Central memory CD8-positive, alpha-beta T cell (primary cell): ENCODE measurements around the gene LRMDA.

Source experiments
- ATAC-seq: fragments of 150-1000 bp; cut with Tn5 transposase; replicated peaks from 2 replicates; pipeline ENCODE4 v1.10.0; 2022; ENCODE audit warnings: mild to moderate bottlenecking, moderate FRiP score, moderate number of reproducible peaks; ENCODE audit not compliant: poor library complexity, severe bottlenecking; ENCODE audit errors: extremely low read depth
- DNase-seq, 2 donors: peaks; one replicate each; pipeline ENCODE4 v3.0.0; 2021; ENCODE audit warnings: low spot score in 2 of 2
- H3K27ac Mint-ChIP-seq: one replicate; pipeline ENCODE4 v1.8.0; 2022; ENCODE audit warnings: low read depth, mild to moderate bottlenecking, moderate library complexity, mixed read lengths
- H3K27me3 Mint-ChIP-seq: one replicate; pipeline ENCODE4 v1.8.0; 2022; ENCODE audit warnings: mixed read lengths
- H3K36me3 Mint-ChIP-seq: one replicate; pipeline ENCODE4 v1.8.0; 2022; ENCODE audit warnings: mild to moderate bottlenecking, moderate library complexity, mixed read lengths; ENCODE audit not compliant: insufficient read depth
- H3K4me1 Mint-ChIP-seq: one replicate; pipeline ENCODE4 v1.8.0; 2022; ENCODE audit warnings: mixed read lengths
- H3K4me3 Mint-ChIP-seq: one replicate; pipeline ENCODE4 v1.8.0; 2022; ENCODE audit warnings: mild to moderate bottlenecking, moderate library complexity, mixed read lengths
- H3K9me3 Mint-ChIP-seq: one replicate; pipeline ENCODE4 v1.8.0; 2022; ENCODE audit warnings: mixed read lengths

The LRMDA gene

GRCh38 chr10:75678527-75678926, 247.1 kb downstream of the LRMDA start:
- Mint-ChIP-seq H3K9me3 (no peaks in the 10 kb centered on the region), H3K36me3 (no peaks in the 10 kb centered on the region), H3K4me1 (no peaks in the 10 kb centered on the region), H3K27ac (no peak overlapping the region), H3K4me3 (no peak overlapping the region), H3K27me3 (peaks cover 40% of the 10 kb centered on the region)
- no peak for DNase-seq
- no peak for ATAC-seq

GRCh38 chr10:75679536-75679935, 248.1 kb downstream of the LRMDA start:
- Mint-ChIP-seq H3K36me3 (no peaks in the 10 kb centered on the region), H3K4me3 (no peak overlapping the region), H3K9me3 (no peaks in the 10 kb centered on the region), H3K27me3 (peaks cover 34% of the 10 kb centered on the region), H3K27ac (no peak overlapping the region), H3K4me1 (no peaks in the 10 kb centered on the region)
- no peak for DNase-seq
- ATAC-seq, result no peak

GRCh38 chr10:75681334-75681733, 249.9 kb downstream of the LRMDA start:
- Mint-ChIP-seq H3K4me1 (no peaks in the 10 kb centered on the region), H3K9me3 (no peaks in the 10 kb centered on the region), H3K27me3 (peaks cover 32% of the 10 kb centered on the region), H3K27ac (no peak overlapping the region), H3K36me3 (no peaks in the 10 kb centered on the region), H3K4me3 (no peak overlapping the region)
- ATAC-seq, result no peak
- DNase-seq, result no peak

GRCh38 chr10:75682649-75683557, 251.5 kb downstream of the LRMDA start:
- ATAC-seq, result no peak
- Mint-ChIP-seq H3K27me3 (peaks cover 38% of the 10 kb centered on the region), H3K4me1 (no peaks in the 10 kb centered on the region)

GRCh38 chr10:75685187-75685586, 253.8 kb downstream of the LRMDA start:
- H3K4me1 Mint-ChIP-seq, result no peaks in the 10 kb centered on the region
- H3K27me3 Mint-ChIP-seq, result peaks cover 22% of the 10 kb centered on the region
- H3K27ac Mint-ChIP-seq, result no peak overlapping the region
- DNase-seq, result no peak
- H3K4me3 Mint-ChIP-seq, result no peak overlapping the region
- no peaks in the 10 kb centered on the region for H3K36me3 Mint-ChIP-seq
- no peak for ATAC-seq
- H3K9me3 Mint-ChIP-seq, result peaks cover 10% of the 10 kb centered on the region

More at GRCh38 chr10:75682649-75683557, 251.5 kb downstream of the LRMDA start:
- peaks cover 5% of the 10 kb centered on the region for H3K9me3 Mint-ChIP-seq
- no peaks in the 10 kb centered on the region for H3K36me3 Mint-ChIP-seq
- DNase-seq, result no peak
- H3K4me3 Mint-ChIP-seq, result no peak overlapping the region
- no peak overlapping the region for H3K27ac Mint-ChIP-seq

- no peaks in the 10 kb centered on the region for H3K4me1 Mint-ChIP-seq
- no peak overlapping the region for H3K27ac Mint-ChIP-seq
- H3K36me3 Mint-ChIP-seq, result no peaks in the 10 kb centered on the region
- DNase-seq, result no peak
- no peak for ATAC-seq
- peaks cover 10% of the 10 kb centered on the region for H3K9me3 Mint-ChIP-seq
- H3K27me3 Mint-ChIP-seq, result peaks cover 24% of the 10 kb centered on the region
- no peak overlapping the region for H3K4me3 Mint-ChIP-seq
These were observed 257.3 kb downstream of the LRMDA start for GRCh38 chr10:75688506-75689300.

GRCh38 chr10:75693489-75693888, 262.1 kb downstream of the LRMDA start:
- Mint-ChIP-seq H3K4me1 (no peaks in the 10 kb centered on the region), H3K36me3 (no peaks in the 10 kb centered on the region)
- ATAC-seq, result no peak

GRCh38 chr10:75694269-75694668, 262.8 kb downstream of the LRMDA start:
- H3K36me3 Mint-ChIP-seq, result no peaks in the 10 kb centered on the region
- peaks cover 5% of the 10 kb centered on the region for H3K9me3 Mint-ChIP-seq
- H3K4me1 Mint-ChIP-seq, result no peaks in the 10 kb centered on the region
- H3K27ac Mint-ChIP-seq, result no peak overlapping the region
- no peak overlapping the region for H3K4me3 Mint-ChIP-seq
- ATAC-seq (no peak), DNase-seq (no peak)
- H3K27me3 Mint-ChIP-seq, result peaks cover 33% of the 10 kb centered on the region

More at GRCh38 chr10:75693489-75693888, 262.1 kb downstream of the LRMDA start:
- H3K27ac Mint-ChIP-seq, result no peak overlapping the region
- DNase-seq, result no peak
- no peak overlapping the region for H3K4me3 Mint-ChIP-seq
- H3K27me3 Mint-ChIP-seq, result peaks cover 33% of the 10 kb centered on the region
- H3K9me3 Mint-ChIP-seq, result peaks cover 5% of the 10 kb centered on the region

GRCh38 chr10:75694790-75695189, 263.4 kb downstream of the LRMDA start:
- Mint-ChIP-seq H3K36me3 (no peaks in the 10 kb centered on the region), H3K4me1 (no peaks in the 10 kb centered on the region), H3K9me3 (peaks cover 5% of the 10 kb centered on the region), H3K27me3 (peaks cover 33% of the 10 kb centered on the region), H3K4me3 (no peak overlapping the region), H3K27ac (no peak overlapping the region)
- ATAC-seq (no peak), DNase-seq (no peak)

GRCh38 chr10:75695994-75696393, 264.6 kb downstream of the LRMDA start:
- H3K36me3 Mint-ChIP-seq, result peaks cover 2% of the 10 kb centered on the region
- no peak for DNase-seq
- no peak for ATAC-seq
- no peak overlapping the region for H3K4me3 Mint-ChIP-seq
- peaks cover 33% of the 10 kb centered on the region for H3K27me3 Mint-ChIP-seq
- peaks cover 5% of the 10 kb centered on the region for H3K9me3 Mint-ChIP-seq
- no peaks in the 10 kb centered on the region for H3K4me1 Mint-ChIP-seq
- no peak overlapping the region for H3K27ac Mint-ChIP-seq

- DNase-seq (no peak), ATAC-seq (no peak)
- Mint-ChIP-seq H3K9me3 (peaks cover 5% of the 10 kb centered on the region), H3K27me3 (peaks cover 33% of the 10 kb centered on the region), H3K36me3 (peaks cover 2% of the 10 kb centered on the region), H3K27ac (no peak overlapping the region), H3K4me3 (no peak overlapping the region), H3K4me1 (no peaks in the 10 kb centered on the region)
These were observed 265.1 kb downstream of the LRMDA start for GRCh38 chr10:75696536-75696935.

- peaks cover 2% of the 10 kb centered on the region for H3K36me3 Mint-ChIP-seq
- H3K27ac Mint-ChIP-seq, result no peak overlapping the region
- H3K9me3 Mint-ChIP-seq, result no peaks in the 10 kb centered on the region
- no peaks in the 10 kb centered on the region for H3K4me1 Mint-ChIP-seq
- no peak for DNase-seq
- ATAC-seq, result no peak
- peaks cover 9% of the 10 kb centered on the region for H3K27me3 Mint-ChIP-seq
- H3K4me3 Mint-ChIP-seq, result no peak overlapping the region
These were observed 271.9 kb downstream of the LRMDA start for GRCh38 chr10:75703191-75703854.
